Small intestine (tissue), 7 donors: ENCODE data around the gene BLZF1. TPM values are rescaled to one million over a fixed set of nuclear protein-coding genes. Genes with fewer than 3 reads are reported as not detected.
"Not testable (repeated sequence)": the region's sequence is repeated elsewhere in the genome, so short reads cannot be mapped to it uniquely, and the experiment has no call there.

Source experiments
- DNase-seq, 2 donors: peaks; one replicate each; pipeline versions ENCODE4 v3.0.0 to v3.0.0-alpha.2; 2013
- FAIRE-seq: peaks from 2 replicates; lab custom pipeline; 2012; peaks lifted over from hg19 to GRCh38; lab: Jason Lieb, UNC
- H3K27ac ChIP-seq, 3 donors: one replicate each; pipeline ENCODE4 v1.5.1; 2013; ENCODE audit warnings: low read length in 2 of 3, mild to moderate bottlenecking in 2 of 3, control low read depth in 1 of 3, inconsistent platforms in 1 of 3, low read depth in 1 of 3, moderate library complexity in 1 of 3
- H3K27me3 ChIP-seq, 3 donors: one replicate each; pipeline ENCODE4 v1.6.1; 2013; ENCODE audit warnings: low read length in 3 of 3, inconsistent platforms in 1 of 3; ENCODE audit not compliant: control insufficient read depth in 3 of 3, insufficient read depth in 3 of 3
- H3K36me3 ChIP-seq, 3 donors: one replicate each; pipeline ENCODE4 v1.6.1; 2013; ENCODE audit warnings: low read length in 3 of 3, inconsistent platforms in 1 of 3, low read depth in 1 of 3, mild to moderate bottlenecking in 1 of 3, moderate library complexity in 1 of 3; ENCODE audit not compliant: control insufficient read depth in 3 of 3, insufficient read depth in 2 of 3
- H3K4me1 ChIP-seq, 3 donors: one replicate each; pipeline ENCODE4 v1.6.1; 2013; ENCODE audit warnings: low read length in 2 of 3, inconsistent platforms in 1 of 3, low read depth in 1 of 3, mild to moderate bottlenecking in 1 of 3, moderate library complexity in 1 of 3; ENCODE audit not compliant: control insufficient read depth in 3 of 3, insufficient read depth in 2 of 3
- H3K4me3 ChIP-seq, 3 donors: one replicate each; pipeline ENCODE4 v1.5.1; 2013; ENCODE audit warnings: low read length in 3 of 3, control low read depth in 1 of 3, inconsistent platforms in 1 of 3, low read depth in 1 of 3, mild to moderate bottlenecking in 1 of 3, moderate library complexity in 1 of 3
- H3K9me3 ChIP-seq, 2 donors: one replicate each; pipeline ENCODE4 v1.6.1; 2013; ENCODE audit warnings: low read depth in 1 of 2, low read length in 1 of 2; ENCODE audit not compliant: control insufficient read depth in 2 of 2, insufficient read depth in 1 of 2
- WGBS, 3 donors: extraction: QIAGEN DNeasy Blood & Tissue Kit; methylation state at CpG; one replicate each; pipeline ENCODE4 v1.1.7; 2013; 5-methylcytosine and 5-hydroxymethylcytosine counted together
- polyA plus RNA-seq, 4 donors: library from polyadenylated mRNA; stranded (reverse) in 3 of 4; unstranded in 1 of 4; fragments of 200-250 nt in 3 of 4; fragments of 120-200 nt in 1 of 4; gene quantifications; one replicate each; pipeline versions ENCODE4 v1.2.1 to v1.2.3, GENCODE V29; 2013
- donor health status: healthy with polysubstance abuse.
- donor health status: control.
- donor health status: control.
- donor health status: Bipolar disorder and iron deficiency.
- donor health status: healthy.

BLZF1 gene
- polyA plus RNA-seq, 4 donors, result 9.2 to 21.3 (median 11.9) TPM

GRCh38 chr1:169327875-169328274, 40.1 kb upstream of the BLZF1 start:
- no peak for DNase-seq
- no peak for FAIRE-seq

GRCh38 chr1:169329383-169329782, 38.6 kb upstream of the BLZF1 start:
- no peaks in the 10 kb centered on the region for H3K27me3 ChIP-seq
- 97 to 98% (median 97%) methylated on average over 1 of the region's 1 CpG for WGBS, 3 donors
- no peak for FAIRE-seq
- H3K4me1 ChIP-seq, result peaks cover 0 to 3% (median 0%) of the 10 kb centered on the region in 3 donors
- no peaks in the 10 kb centered on the region for H3K9me3 ChIP-seq
- H3K4me3 ChIP-seq, result no peak overlapping the region
- no peak for DNase-seq
- no peaks in the 10 kb centered on the region for H3K36me3 ChIP-seq
- no peak overlapping the region for H3K27ac ChIP-seq

More at GRCh38 chr1:169327875-169328274, 40.1 kb upstream of the BLZF1 start:
- Histone ChIP-seq H3K4me1 (peaks cover 0 to 3% (median 0%) of the 10 kb centered on the region in 3 donors), H3K27me3 (no peaks in the 10 kb centered on the region), H3K36me3 (no peaks in the 10 kb centered on the region), H3K4me3 (no peak overlapping the region), H3K27ac (no peak overlapping the region), H3K9me3 (no peaks in the 10 kb centered on the region)
- WGBS, 3 donors, result 81 to 91% (median 84%) methylated on average over 2 of the region's 2 CpGs

- H3K4me1 ChIP-seq, result no peaks in the 10 kb centered on the region
- no peak for DNase-seq
- WGBS, 3 donors, result 93 to 98% (median 96%) methylated on average over 2 of the region's 2 CpGs
- no peak overlapping the region for H3K4me3 ChIP-seq
- FAIRE-seq, result no peak
- H3K27me3 ChIP-seq, result no peaks in the 10 kb centered on the region
- no peak overlapping the region for H3K27ac ChIP-seq
- H3K36me3 ChIP-seq, result peaks cover 0 to 2% (median 0%) of the 10 kb centered on the region in 3 donors
- peaks cover 0 to 2% of the 10 kb centered on the region in 2 donors for H3K9me3 ChIP-seq
These were observed 37.1 kb upstream of the BLZF1 start for GRCh38 chr1:169330927-169331326.

GRCh38 chr1:169334727-169335126, 33.3 kb upstream of the BLZF1 start:
- FAIRE-seq, result not testable (repeated sequence)

DNA sequence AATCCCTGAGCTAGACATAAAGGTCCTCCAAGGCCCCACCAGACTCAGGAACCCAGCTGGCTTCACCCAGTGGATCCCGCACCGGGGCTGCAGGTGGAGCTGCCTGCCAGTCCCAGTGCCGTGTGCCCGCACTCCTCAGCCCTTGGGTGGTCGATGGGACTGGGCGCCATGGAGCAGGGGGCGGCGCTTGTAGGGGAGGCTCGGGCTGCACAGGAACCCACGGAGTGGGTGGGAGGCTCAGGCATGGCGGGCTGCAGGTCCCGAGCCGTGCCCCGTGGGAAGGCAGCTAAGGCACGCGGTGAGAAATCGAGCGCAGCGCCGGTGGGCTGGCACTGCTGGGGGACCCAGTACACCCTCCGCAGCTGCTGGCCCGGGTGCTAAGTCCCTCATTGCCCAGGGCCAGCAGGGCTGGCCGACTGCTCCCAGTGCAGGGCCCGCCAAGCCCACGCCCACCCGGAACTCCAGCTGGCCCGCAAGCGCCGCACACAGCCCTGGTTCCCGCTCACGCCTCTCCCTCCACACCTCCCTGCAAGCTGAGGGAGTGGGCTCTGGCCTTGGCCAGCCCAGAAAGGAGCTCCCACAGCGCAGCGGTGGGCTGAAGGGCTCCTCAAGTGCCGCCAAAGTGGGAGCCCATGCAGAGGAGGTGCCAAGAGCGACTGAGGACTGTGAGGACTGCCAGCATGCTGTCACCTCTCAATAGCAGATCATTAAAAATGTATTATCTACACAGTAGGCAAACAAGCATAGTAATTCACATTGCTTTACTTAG, 30.9 kb upstream of the BLZF1 start:
- not testable (repeated sequence) for FAIRE-seq

More at GRCh38 chr1:169334727-169335126, 33.3 kb upstream of the BLZF1 start:
- not testable (repeated sequence) for H3K27ac ChIP-seq, H3K4me3 ChIP-seq, H3K27me3 ChIP-seq, DNase-seq, H3K36me3 ChIP-seq, H3K9me3 ChIP-seq, H3K4me1 ChIP-seq
- WGBS, 3 donors, result 85 to 96% (median 95%) methylated on average over 3 of the region's 3 CpGs

GRCh38 chr1:169338617-169339016, 29.4 kb upstream of the BLZF1 start:
- Histone ChIP-seq H3K9me3 (peaks cover 0 to 14% of the 10 kb centered on the region in 2 donors), H3K4me1 (peaks cover 0 to 2% (median 0%) of the 10 kb centered on the region in 3 donors), H3K27ac (no peak overlapping the region), H3K27me3 (no peaks in the 10 kb centered on the region), H3K4me3 (no peak overlapping the region), H3K36me3 (peaks cover 0 to 4% (median 0%) of the 10 kb centered on the region in 3 donors)
- 57 to 72% (median 58%) methylated on average over 2 of the region's 2 CpGs for WGBS, 3 donors
- DNase-seq, result no peak
- no peak for FAIRE-seq

More for the DNA sequence above, 30.9 kb upstream of the BLZF1 start:
- H3K36me3 ChIP-seq, H3K27me3 ChIP-seq, H3K4me1 ChIP-seq, H3K4me3 ChIP-seq, DNase-seq, H3K27ac ChIP-seq: not testable (repeated sequence)
- 95 to 98% (median 97%) methylated on average over 23 to 35 of the region's 35 CpGs for WGBS, 3 donors
- H3K9me3 ChIP-seq, result peaks cover 0 to 14% of the 10 kb centered on the region in 2 donors

DNA sequence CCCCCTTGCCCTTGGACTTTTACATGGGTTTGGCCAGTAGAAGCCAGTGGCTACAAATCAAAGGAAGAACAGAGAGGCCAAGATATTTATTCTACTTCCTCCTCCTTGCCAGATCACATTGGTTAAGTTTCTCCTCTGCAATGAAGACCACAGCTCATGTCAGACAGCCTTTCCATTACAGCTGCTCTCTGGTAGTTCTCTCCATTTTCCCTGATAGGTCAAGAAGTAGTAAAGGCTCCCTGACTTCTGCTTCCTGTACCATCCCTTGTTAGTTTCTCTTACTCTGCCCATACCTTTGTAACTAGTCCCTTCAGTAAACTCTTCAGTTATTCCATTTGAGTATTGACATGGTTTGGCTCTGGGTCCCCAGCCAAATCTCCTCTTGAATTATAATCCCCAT, 28.2 kb upstream of the BLZF1 start:
- Histone ChIP-seq H3K4me3 (no peak overlapping the region), H3K4me1 (peaks cover 0 to 2% (median 0%) of the 10 kb centered on the region in 3 donors), H3K9me3 (peaks cover 0 to 14% of the 10 kb centered on the region in 2 donors), H3K27me3 (no peaks in the 10 kb centered on the region), H3K27ac (no peak overlapping the region), H3K36me3 (peaks cover 0 to 4% (median 0%) of the 10 kb centered on the region in 3 donors)
- FAIRE-seq, result no peak
- DNase-seq, result no peak

GRCh38 chr1:169340882-169341281, 27.1 kb upstream of the BLZF1 start:
- peaks cover 0 to 3% (median 0%) of the 10 kb centered on the region in 3 donors for H3K36me3 ChIP-seq
- H3K9me3 ChIP-seq, result peaks cover 0 to 11% of the 10 kb centered on the region in 2 donors
- H3K4me1 ChIP-seq, result peaks cover 0 to 6% (median 0%) of the 10 kb centered on the region in 3 donors
- no peak overlapping the region for H3K4me3 ChIP-seq
- 86 to 96% (median 93%) methylated on average over 5 of the region's 5 CpGs for WGBS, 3 donors
- no peaks in the 10 kb centered on the region for H3K27me3 ChIP-seq
- DNase-seq (no peak), FAIRE-seq (no peak)
- no peak overlapping the region for H3K27ac ChIP-seq
